HG02763 (cell line): ENCODE measurements around the gene POP7.
"Not testable (repeated sequence)": the region's sequence is repeated elsewhere in the genome, so short reads cannot be mapped to it uniquely, and the experiment has no call there.

Source experiments
- ATAC-seq: cut with Tn5 transposase; IDR thresholded peaks from one replicate; pipeline ENCODE4 v1.9.1; 2021; ENCODE audit warnings: mild to moderate bottlenecking, moderate library complexity; ENCODE audit not compliant: unreplicated experiment

Gene POP7

DNA sequence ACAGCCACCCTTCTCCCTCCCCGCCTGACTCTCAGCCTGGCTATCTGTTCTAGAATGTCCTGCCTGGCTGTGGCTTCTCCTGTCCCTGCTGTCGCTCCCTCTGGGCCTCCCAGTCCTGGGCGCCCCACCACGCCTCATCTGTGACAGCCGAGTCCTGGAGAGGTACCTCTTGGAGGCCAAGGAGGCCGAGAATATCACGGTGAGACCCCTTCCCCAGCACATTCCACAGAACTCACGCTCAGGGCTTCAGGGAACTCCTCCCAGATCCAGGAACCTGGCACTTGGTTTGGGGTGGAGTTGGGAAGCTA lies 15.5 kb downstream of the POP7 start:
- no peak for ATAC-seq

GRCh38 chr7:100722480-100723212 lies 16.7 kb downstream of the POP7 start:
- no peak for ATAC-seq

- no peak for ATAC-seq
Measured at GRCh38 chr7:100723732-100724275, 17.9 kb downstream of the POP7 start.

DNA sequence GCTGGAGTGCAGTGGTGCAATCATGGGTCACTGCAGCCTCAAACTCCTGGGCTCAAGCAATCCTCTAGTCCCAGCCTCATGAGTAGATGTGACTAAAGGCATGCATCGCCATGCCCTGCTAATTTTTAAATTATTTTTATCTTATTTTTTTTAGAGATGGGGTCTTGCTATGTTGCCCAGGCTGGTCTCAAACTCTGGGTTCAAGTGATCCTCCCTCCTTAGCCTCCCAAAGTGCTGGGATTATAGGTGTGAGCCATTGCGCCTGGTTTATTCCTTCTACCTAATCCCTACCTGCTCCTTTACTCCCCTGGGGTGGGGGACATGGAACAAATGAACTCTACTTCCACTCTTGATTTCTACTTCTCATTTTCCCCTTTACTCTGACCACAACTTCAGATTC lies 18.4 kb downstream of the POP7 start:
- not testable (repeated sequence) for ATAC-seq

DNA sequence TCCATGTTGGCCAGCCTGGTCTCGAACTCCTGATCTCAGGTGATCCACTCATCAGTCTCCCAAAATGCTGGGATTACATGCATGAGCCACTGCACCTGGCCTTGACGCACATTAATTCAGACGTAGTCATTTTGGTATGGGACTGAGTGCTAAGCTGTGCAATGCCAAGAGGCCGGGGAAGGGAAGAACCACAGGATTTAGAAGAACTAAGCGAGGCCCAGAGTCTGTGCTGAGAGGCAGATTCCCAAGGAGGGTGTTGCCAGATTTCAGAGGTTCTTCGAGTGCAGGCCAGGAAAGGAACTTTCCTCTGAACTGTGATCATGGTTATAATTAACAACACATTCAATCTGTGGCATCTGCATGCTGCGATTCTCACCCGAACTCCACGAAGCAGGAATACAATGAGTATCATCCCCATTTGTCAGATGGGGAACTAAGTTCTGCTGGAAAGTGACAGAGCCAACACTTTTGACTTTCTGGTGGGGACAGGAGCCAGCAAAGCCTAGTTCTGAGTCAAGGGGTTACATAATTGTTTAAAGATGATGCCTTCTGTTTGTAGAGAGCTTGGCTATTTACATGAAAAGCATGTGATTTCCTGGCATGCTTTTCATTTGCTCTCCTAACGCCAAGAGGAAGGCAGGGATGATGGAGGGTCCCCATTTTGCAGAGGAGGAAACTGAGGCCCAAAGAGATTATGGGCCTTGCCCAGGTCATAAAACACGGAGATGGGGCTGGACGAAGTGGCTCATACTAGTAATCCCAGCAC lies 21.3 kb downstream of the POP7 start:
- no peak for ATAC-seq

- ATAC-seq, result no peak
Measured at GRCh38 chr7:100728196-100728595, 22.3 kb downstream of the POP7 start.

- ATAC-seq, result no peak
Measured at GRCh38 chr7:100730136-100730800, 24.3 kb downstream of the POP7 start.

- ATAC-seq, result no peak
Measured at GRCh38 chr7:100731937-100732636, 26.2 kb downstream of the POP7 start.

GRCh38 chr7:100735730-100736129 lies 29.8 kb downstream of the POP7 start:
- no peak for ATAC-seq

DNA sequence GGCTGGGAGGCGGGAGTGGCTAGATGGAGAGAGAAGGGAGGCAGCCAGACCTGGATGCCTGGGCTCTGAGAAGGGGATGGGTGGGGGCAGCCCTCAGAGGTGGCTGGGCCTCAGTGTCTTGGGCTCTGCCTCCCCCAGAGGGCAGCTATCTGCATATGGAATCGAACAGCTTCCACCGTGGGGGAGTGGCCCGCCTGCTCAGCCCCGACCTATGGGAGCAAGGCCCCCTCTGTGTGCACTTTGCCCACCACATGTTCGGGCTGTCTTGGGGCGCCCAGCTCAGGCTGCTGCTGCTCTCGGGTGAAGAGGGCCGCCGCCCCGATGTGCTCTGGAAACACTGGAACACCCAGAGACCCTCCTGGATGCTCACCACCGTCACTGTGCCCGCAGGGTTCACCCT lies 30.8 kb downstream of the POP7 start:
- ATAC-seq, result no peak

GRCh38 chr7:100739934-100740333 lies 34.0 kb downstream of the POP7 start:
- ATAC-seq, result no peak

GRCh38 chr7:100744605-100745004 lies 38.7 kb downstream of the POP7 start:
- ATAC-seq, result no peak

DNA sequence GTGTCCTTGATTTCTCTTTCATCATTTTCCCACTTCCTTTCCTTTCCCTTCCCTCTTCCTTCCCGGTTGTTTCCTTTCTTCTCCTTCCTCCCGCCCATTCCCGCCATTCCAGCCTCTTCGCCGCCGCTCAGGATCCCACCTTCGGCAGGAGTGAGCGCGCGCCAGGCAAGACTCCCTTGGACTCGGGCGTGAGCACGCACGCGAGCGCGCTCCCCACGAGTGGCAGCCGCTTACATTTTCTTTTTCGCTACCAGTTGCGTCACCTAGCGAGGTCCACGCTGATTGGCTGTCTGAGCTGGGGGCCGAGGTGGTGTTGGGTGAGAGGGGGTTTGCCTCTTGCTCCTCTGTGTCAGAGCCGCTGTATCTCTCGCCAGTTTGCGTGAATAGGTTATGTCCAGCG lies 39.3 kb downstream of the POP7 start:
- ATAC-seq, result no peak

DNA sequence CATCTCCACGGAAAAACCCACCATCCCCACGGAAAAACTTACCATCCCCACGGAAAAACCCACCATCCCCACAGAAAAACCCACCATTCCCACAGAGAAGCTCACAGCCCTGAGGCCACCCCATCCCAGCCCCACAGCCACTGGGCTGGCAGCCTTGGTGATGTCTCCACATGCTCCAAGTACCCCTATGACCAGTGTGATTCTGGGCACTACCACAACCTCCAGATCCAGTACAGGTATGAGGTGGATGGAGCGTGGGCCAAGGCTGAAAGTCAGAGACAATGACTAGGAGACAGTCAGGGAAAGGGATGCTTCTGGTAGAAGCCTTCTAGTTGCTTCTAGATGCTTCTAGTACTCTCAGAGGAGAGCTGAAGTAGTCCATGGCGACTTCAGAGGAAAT lies 47.1 kb downstream of the POP7 start:
- no peak for ATAC-seq

GRCh38 chr7:100753750-100754149 lies 47.8 kb downstream of the POP7 start:
- no peak for ATAC-seq
